Heart left ventricle (tissue), 16 donors: ENCODE data around the gene KIT. TPM values are rescaled to one million over a fixed set of nuclear protein-coding genes. Genes with fewer than 3 reads are reported as not detected.
A peak's percentile ranks its signal among the peaks of the same experiment; 100 is the strongest.

Source experiments
- ATAC-seq, 4 donors: fragments of 200-7000 bp; cut with Tn5 transposase; one replicate each; pipeline ENCODE4 v1.9.1; 2020 to 2022; ENCODE audit warnings: moderate library complexity in 4 of 4, mild to moderate bottlenecking in 3 of 4, moderate number of reproducible peaks in 1 of 4
- DNase-seq, 5 donors: peaks; one replicate each; pipeline ENCODE4 v3.0.0-alpha.2; 2020
- H3K27ac ChIP-seq, 12 donors: fragments of 200-600 bp; sonication (generic) in 4 of 12; one replicate each; pipeline versions ENCODE4 v1.5.0 to v1.8.0; 2016 to 2022; ENCODE audit warnings: mild to moderate bottlenecking in 2 of 12
- H3K27me3 ChIP-seq, 9 donors: fragments of 200-600 bp; sonication (generic) in 2 of 9; one replicate each; pipeline versions ENCODE4 v1.5.1 to v1.8.0; 2016 to 2022; ENCODE audit warnings: mild to moderate bottlenecking in 3 of 9
- H3K36me3 ChIP-seq, 9 donors: fragments of 200-600 bp; sonication (generic) in 2 of 9; one replicate each; pipeline versions ENCODE4 v1.5.0 to v1.8.0; 2018 to 2022; ENCODE audit warnings: mild to moderate bottlenecking in 2 of 9
- H3K4me1 ChIP-seq, 12 donors: fragments of 200-600 bp; sonication (generic) in 4 of 12; one replicate each; pipeline versions ENCODE4 v1.5.0 to v1.8.0; 2016 to 2022; ENCODE audit warnings: mild to moderate bottlenecking in 3 of 12
- H3K4me3 ChIP-seq, 12 donors: fragments of 200-600 bp; sonication (generic) in 4 of 12; one replicate each; pipeline versions ENCODE4 v1.5.0 to v1.8.0; 2017 to 2022; ENCODE audit warnings: mild to moderate bottlenecking in 9 of 12, moderate library complexity in 4 of 12
- H3K9me3 ChIP-seq, 12 donors: fragments of 200-600 bp; sonication (generic) in 4 of 12; one replicate each; pipeline versions ENCODE4 v1.5.0 to v1.8.0; 2016 to 2022; ENCODE audit warnings: mild to moderate bottlenecking in 1 of 12
- POLR2A ChIP-seq, 2 donors: fragments of 450-650 bp; IDR thresholded peaks; one replicate each; pipeline ENCODE4 v1.6.1; 2017; ENCODE audit warnings: antibody characterized with exemption in 2 of 2, mild to moderate bottlenecking in 2 of 2, moderate library complexity in 2 of 2
- WGBS, 4 donors: extraction: QIAGEN DNeasy Blood & Tissue Kit in 2 of 4; methylation state at CpG; one replicate each; pipeline versions ENCODE4 v1.1.5 to v1.1.7; 2013 to 2018; 5-methylcytosine and 5-hydroxymethylcytosine counted together
- intact Hi-C, 10 donors: fragments of 100-400 bp; cut with DNase I; formaldehyde crosslinking; loops; one replicate each; pipeline versions ENCODE4 v1.11.1 to v1.14.2; 2022
- polyA plus RNA-seq, 2 donors: library from polyadenylated mRNA; stranded (reverse); fragments of 200-250 nt; gene quantifications; one replicate each; pipeline ENCODE4 v1.2.3, GENCODE V29; 2013
- total RNA-seq, 9 donors: library from RNA; depleted of rRNA in 2 of 9; stranded (reverse); fragments of >200 nt in 2 of 9; fragmentation: NEBNext Ultra II Directional in 3 of 9; extraction: Animal tissue kit (Norgen Biotek cat#: 25700) in 3 of 9; gene quantifications; one replicate each; pipeline versions ENCODE4 v1.1.0 to v1.2.4, GENCODE V29; 2016 to 2023
- TF ChIP-seq, protein P1 (sequence below), 12 donors: fragments of 200-600 bp; sonication (generic) in 4 of 12; IDR thresholded peaks; one replicate each; pipeline versions ENCODE4 v1.5.0 to v1.8.0; 2018 to 2022; ENCODE audit warnings: antibody characterized with exemption in 12 of 12, mild to moderate bottlenecking in 5 of 12
- donor health status: ischemic (EF 13 %, LVEDD 7.1; RV severe dilation, severe dysfunction).
- donor health status: healthy with polysubstance abuse.
- donor health status: DM: no; HTN: yes; CAD: no.
- donor health status: DM: no; HTN: no; CAD: no.
- donor health status: ischemic (EF 25% LVEDD 6.9; RV normal size, moderate dysfunction).
- donor health status: ischemic (EF 25% LVEDD 5.7; RV mildly dilated, moderate dysfunction).
- donor health status: healthy.
- donor health status: DM: yes; HTN: yes; CAD: no.
- donor health status: ischemic (EF 35%, LVEDD 5.7; RV mildly dilated, moderate dysfunction).
- donor health status: nonischemic (EF 11% LVEDD 7.7; RV severe dilation, severe dysfunction).
- donor health status: DM: yes; HTN: yes; CAD: no.
- donor health status: PGD.
- donor health status: ischemic (EF 29% LVEDD 5.4; RV normal size, mild dysfunction).
- donor health status: nonischemic (EF 23%, LVEDD 6.1; RV moderate dilation, normal function).

The KIT gene
- total and polyA plus RNA-seq, 11 donors = 0.08 to 4.7 (median 1.7) TPM

DNA sequence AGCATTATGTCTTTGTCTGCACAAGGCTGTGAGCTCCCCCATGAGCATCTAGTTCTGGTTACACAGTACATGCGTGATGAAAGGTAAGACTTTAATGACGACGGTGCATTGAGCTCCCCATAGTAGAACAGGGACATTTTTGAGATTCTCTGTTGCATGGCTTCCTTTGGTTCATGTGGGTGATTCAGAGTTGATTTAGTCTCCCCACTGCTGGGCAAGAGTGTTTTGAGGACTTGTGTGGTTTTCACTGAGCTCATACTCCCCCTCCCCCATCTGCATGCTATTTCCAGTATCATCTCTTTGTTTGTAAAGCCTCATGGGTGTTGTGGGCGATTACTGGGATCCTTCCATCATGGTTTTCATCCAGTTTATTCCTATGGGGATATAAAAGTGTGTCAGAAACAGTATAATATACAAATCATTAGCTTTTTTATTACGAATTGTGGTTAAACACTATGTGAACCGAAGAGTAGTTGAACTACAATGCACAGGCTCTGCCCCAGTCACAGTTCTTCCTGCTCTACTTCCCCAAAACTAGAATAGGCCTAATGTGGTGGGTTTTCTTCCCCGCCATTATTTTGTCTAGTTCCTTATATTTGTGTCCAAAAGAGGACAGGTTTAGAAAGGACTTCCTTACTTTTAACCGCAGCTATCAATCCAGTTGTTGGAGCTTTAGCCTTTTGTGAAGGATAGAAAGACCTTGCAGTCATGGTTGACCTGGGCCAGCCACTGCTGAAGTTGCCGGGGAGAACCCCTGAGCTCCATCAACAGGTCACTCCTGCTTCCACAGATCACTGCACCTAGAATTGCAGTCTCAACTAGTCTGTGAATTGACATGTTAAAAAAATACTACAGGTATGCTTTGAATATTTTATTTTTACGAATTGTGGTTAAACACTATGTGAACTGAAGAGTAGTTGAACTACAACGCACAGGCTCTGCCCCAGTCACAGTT is 30.4 kb downstream of the KIT start:
- no peaks in the 10 kb centered on the region for H3K4me1 ChIP-seq
- intact Hi-C loops = loop anchor here in 2 of 10 donors (10.0 kb wide), 3 partner anchors 107 to 257 kb away; no protein-coding TSS in a partner anchor
- H3K9me3 ChIP-seq = no peaks in the 10 kb centered on the region
- DNase-seq (no peak), ATAC-seq (peak in 1 of 4 donors; percentile 30)
- 73 to 83% (median 79%) methylated on average over 11 of the region's 11 CpGs for WGBS, 4 donors
- no peaks in the 10 kb centered on the region for H3K27me3 ChIP-seq
- no peaks in the 10 kb centered on the region for H3K36me3 ChIP-seq
- TF ChIP-seq POLR2A (IDR thresholded peaks at IDR 0.05) = no peak
- TF ChIP-seq, protein P1, sequence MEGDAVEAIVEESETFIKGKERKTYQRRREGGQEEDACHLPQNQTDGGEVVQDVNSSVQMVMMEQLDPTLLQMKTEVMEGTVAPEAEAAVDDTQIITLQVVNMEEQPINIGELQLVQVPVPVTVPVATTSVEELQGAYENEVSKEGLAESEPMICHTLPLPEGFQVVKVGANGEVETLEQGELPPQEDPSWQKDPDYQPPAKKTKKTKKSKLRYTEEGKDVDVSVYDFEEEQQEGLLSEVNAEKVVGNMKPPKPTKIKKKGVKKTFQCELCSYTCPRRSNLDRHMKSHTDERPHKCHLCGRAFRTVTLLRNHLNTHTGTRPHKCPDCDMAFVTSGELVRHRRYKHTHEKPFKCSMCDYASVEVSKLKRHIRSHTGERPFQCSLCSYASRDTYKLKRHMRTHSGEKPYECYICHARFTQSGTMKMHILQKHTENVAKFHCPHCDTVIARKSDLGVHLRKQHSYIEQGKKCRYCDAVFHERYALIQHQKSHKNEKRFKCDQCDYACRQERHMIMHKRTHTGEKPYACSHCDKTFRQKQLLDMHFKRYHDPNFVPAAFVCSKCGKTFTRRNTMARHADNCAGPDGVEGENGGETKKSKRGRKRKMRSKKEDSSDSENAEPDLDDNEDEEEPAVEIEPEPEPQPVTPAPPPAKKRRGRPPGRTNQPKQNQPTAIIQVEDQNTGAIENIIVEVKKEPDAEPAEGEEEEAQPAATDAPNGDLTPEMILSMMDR (IDR thresholded peaks at IDR 0.05) = no peak
- H3K4me3 ChIP-seq = no peak overlapping the region
- H3K27ac ChIP-seq = no peak overlapping the region

DNA sequence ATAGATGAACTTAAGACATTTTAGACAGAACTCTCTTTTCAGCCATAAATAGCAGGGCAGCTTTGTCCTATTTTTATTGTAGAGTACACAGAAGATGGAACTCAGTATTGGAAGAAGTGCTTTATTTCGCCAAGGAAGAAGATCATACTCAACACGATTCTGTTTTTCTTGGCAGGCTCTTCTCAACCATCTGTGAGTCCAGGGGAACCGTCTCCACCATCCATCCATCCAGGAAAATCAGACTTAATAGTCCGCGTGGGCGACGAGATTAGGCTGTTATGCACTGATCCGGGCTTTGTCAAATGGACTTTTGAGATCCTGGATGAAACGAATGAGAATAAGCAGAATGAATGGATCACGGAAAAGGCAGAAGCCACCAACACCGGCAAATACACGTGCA is 37.6 kb downstream of the KIT start:
- Histone ChIP-seq H3K4me3 (no peak overlapping the region), H3K27ac (no peak overlapping the region), H3K27me3 (no peaks in the 10 kb centered on the region), H3K36me3 (no peaks in the 10 kb centered on the region), H3K4me1 (peaks cover 0 to 3% (median 0%) of the 10 kb centered on the region in 12 donors), H3K9me3 (no peaks in the 10 kb centered on the region)
- peak in 3 of 4 donors; percentile 47 to 77 (median 76) for ATAC-seq
- WGBS, 4 donors = 65 to 77% (median 75%) methylated on average over 12 of the region's 12 CpGs
- TF ChIP-seq, protein P1 (IDR thresholded peaks at IDR 0.05) = no peak
- no peak for TF ChIP-seq POLR2A (IDR thresholded peaks at IDR 0.05)
- DNase-seq = peak in 3 of 5 donors; percentile 16 to 33 (median 29)
- intact Hi-C loops = no loop called here

DNA sequence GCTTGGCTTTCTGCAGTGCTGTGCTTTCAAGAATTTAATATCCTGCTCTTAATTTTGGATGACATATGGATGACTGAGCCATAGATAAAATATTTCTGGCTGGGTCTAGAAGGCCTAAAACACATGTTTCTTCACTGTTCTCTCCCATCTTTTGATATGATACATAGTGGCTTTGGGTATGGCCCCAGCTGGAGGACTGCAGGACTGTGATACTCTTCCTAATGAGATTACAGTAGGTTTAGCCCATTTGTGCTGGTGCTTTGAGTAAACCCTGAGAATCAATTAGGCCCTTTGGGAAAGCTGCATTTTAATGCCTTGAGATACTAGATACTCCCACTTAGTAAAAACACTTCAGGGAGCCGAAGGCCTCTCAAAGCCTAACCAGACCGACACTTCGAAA is 38.0 kb downstream of the KIT start:
- no peak overlapping the region for H3K4me3 ChIP-seq
- WGBS, 4 donors = 83 to 94% (median 86%) methylated on average over 3 of the region's 3 CpGs
- H3K9me3 ChIP-seq = no peaks in the 10 kb centered on the region
- TF ChIP-seq POLR2A (IDR thresholded peaks at IDR 0.05) = no peak
- TF ChIP-seq, protein P1 (IDR thresholded peaks at IDR 0.05) = no peak
- intact Hi-C loops = no loop called here
- H3K27ac ChIP-seq = no peak overlapping the region
- H3K27me3 ChIP-seq = no peaks in the 10 kb centered on the region
- ATAC-seq = peak in 2 of 4 donors; percentile 28 to 76
- no peak for DNase-seq
- H3K4me1 ChIP-seq = peaks cover 0 to 3% (median 0%) of the 10 kb centered on the region in 12 donors
- H3K36me3 ChIP-seq = no peaks in the 10 kb centered on the region

DNA sequence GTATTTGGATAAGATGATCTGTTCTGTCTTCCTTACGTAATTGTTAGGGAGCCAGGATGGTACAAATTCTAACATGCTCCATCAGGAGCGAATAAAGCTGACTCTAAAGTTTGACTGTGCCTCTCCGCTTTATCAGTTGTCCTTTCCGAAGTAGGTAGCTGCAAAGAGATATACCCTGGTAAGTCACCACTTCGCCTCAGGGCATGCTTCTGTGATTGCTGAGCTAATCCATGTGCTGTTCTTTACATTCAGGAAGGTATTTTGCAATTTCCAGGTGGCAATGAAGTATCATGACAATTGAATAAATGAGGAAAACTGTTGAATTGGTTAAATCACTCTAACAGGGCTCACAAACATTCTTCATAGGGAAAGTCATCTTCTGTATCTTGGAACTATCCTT is 38.9 kb downstream of the KIT start:
- H3K4me1 ChIP-seq = peaks cover 0 to 3% (median 0%) of the 10 kb centered on the region in 12 donors
- no peaks in the 10 kb centered on the region for H3K27me3 ChIP-seq
- ATAC-seq (no peak), DNase-seq (no peak)
- no peaks in the 10 kb centered on the region for H3K9me3 ChIP-seq
- intact Hi-C loops = no loop called here
- 91 to 95% (median 94%) methylated on average over 5 of the region's 5 CpGs for WGBS, 4 donors
- H3K36me3 ChIP-seq = no peaks in the 10 kb centered on the region
- no peak for TF ChIP-seq POLR2A (IDR thresholded peaks at IDR 0.05)
- TF ChIP-seq, protein P1 (IDR thresholded peaks at IDR 0.05) = no peak
- H3K4me3 ChIP-seq = no peak overlapping the region
- H3K27ac ChIP-seq = no peak overlapping the region
